H1 (cell line): ENCODE data around the gene SCCPDH.

ENCODE experiments used
- CTCF ChIP-seq, 3 experiments: IDR thresholded peaks; 1 replicate in 2 of 3; 2 replicates in 1 of 3; pipeline versions ENCODE4 v1.5.1 to v1.6.1; 2011; ENCODE audit warnings: low read length in 3 of 3, mild to moderate bottlenecking in 3 of 3, inconsistent platforms in 2 of 3, low read depth in 1 of 3, moderate library complexity in 1 of 3; ENCODE audit not compliant: insufficient read depth in 1 of 3; ENCODE audit errors: control extremely low read depth in 1 of 3
- EGR1 ChIP-seq: IDR thresholded peaks from 2 replicates; pipeline ENCODE4 v1.6.1; 2011; ENCODE audit warnings: low read depth, low read length, borderline replicate concordance
- MAFK ChIP-seq: IDR thresholded peaks from 2 replicates; pipeline ENCODE4 v1.6.1; 2012; ENCODE audit warnings: low read depth, mild to moderate bottlenecking, improper control_type of control experiment, low read length
- POLR2AphosphoS5 ChIP-seq: IDR thresholded peaks from 2 replicates; pipeline ENCODE4 v1.6.1; 2011; ENCODE audit warnings: low read depth, low read length
- SP1 ChIP-seq: IDR thresholded peaks from 2 replicates; pipeline ENCODE4 v1.6.1; 2011; ENCODE audit warnings: low read depth, low read length
- TAF1 ChIP-seq: IDR thresholded peaks from 2 replicates; pipeline ENCODE4 v1.6.1; 2011; ENCODE audit warnings: mild to moderate bottlenecking, low read depth, low read length
- TBP ChIP-seq: IDR thresholded peaks from 2 replicates; pipeline ENCODE4 v1.6.1; 2011; ENCODE audit warnings: low read depth, low read length, improper control_type of control experiment

- no peak for TF ChIP-seq POLR2AphosphoS5
- no peak for TF ChIP-seq EGR1
- TF ChIP-seq TAF1, result no peak
- no peak for TF ChIP-seq CTCF (IDR thresholded peaks at IDR 0.05; ENCODE audit: control extremely low read depth in 1 of 3, insufficient read depth in 1 of 3, low read depth in 1 of 3, low read length in 3 of 3)
- no peak for TF ChIP-seq SP1
- TF ChIP-seq TBP, result no peak
- no peak for TF ChIP-seq MAFK
Observed at GRCh38 chr1:246681900-246682895, 42.0 kb upstream of the SCCPDH start.
